Stimulated activated naive CD8-positive, alpha-beta T cell treated with anti-CD3 and anti-CD28 coated beads, Interleukin-15, Interleukin-2, amounts not matched to agents 100 U/mL and 50 U/mL, for 24 hours (primary cell): ENCODE results near the gene PTGFRN.
A peak's percentile ranks its signal among the peaks of the same experiment; 100 is the strongest.
"Not testable (repeated sequence)": the region's sequence is repeated elsewhere in the genome, so short reads cannot be mapped to it uniquely, and the experiment has no call there.

ENCODE experiments used
- ATAC-seq: fragments of 150-1000 bp; cut with Tn5 transposase; one replicate; pipeline ENCODE4 v1.10.0; 2021
- DNase-seq: peaks from one replicate; pipeline ENCODE4 v3.0.0; 2021

PTGFRN gene

GRCh38 chr1:116916533-116917445, 7.1 kb downstream of the PTGFRN start:
- DNase-seq (no peak), ATAC-seq (peak; percentile 25)

- DNase-seq (no peak), ATAC-seq (no peak)
Measured at GRCh38 chr1:116918714-116919357, 9.1 kb downstream of the PTGFRN start.

GRCh38 chr1:116919802-116920201, 10.1 kb downstream of the PTGFRN start:
- ATAC-seq (peak; percentile 15), DNase-seq (no peak)

- no peak for DNase-seq
Measured at GRCh38 chr1:116920211-116920610, 10.5 kb downstream of the PTGFRN start.

GRCh38 chr1:116921301-116921885, 11.7 kb downstream of the PTGFRN start:
- no peak for DNase-seq
- no peak for ATAC-seq

More at GRCh38 chr1:116920211-116920610, 10.5 kb downstream of the PTGFRN start:
- ATAC-seq: peak; percentile 71

GRCh38 chr1:116921937-116922336, 12.2 kb downstream of the PTGFRN start:
- no peak for DNase-seq
- ATAC-seq: no peak

- ATAC-seq (no peak), DNase-seq (no peak)
Measured at GRCh38 chr1:116923421-116923820, 13.7 kb downstream of the PTGFRN start.

GRCh38 chr1:116927049-116927798, 17.5 kb downstream of the PTGFRN start:
- no peak for DNase-seq
- no peak for ATAC-seq

GRCh38 chr1:116929961-116930592, 20.4 kb downstream of the PTGFRN start:
- no peak for ATAC-seq
- no peak for DNase-seq

- no peak for DNase-seq
- ATAC-seq: peak; percentile 85
Measured at GRCh38 chr1:116931016-116931918, 21.6 kb downstream of the PTGFRN start.

- ATAC-seq (no peak), DNase-seq (no peak)
Measured at GRCh38 chr1:116933606-116934515, 24.1 kb downstream of the PTGFRN start.

GRCh38 chr1:116934586-116935207, 25.0 kb downstream of the PTGFRN start:
- DNase-seq (no peak), ATAC-seq (no peak)

GRCh38 chr1:116938216-116938615, 28.5 kb downstream of the PTGFRN start:
- no peak for ATAC-seq
- DNase-seq: no peak

GRCh38 chr1:116939780-116940543, 30.2 kb downstream of the PTGFRN start:
- not testable (repeated sequence) for DNase-seq, ATAC-seq

- ATAC-seq: no peak
- DNase-seq: no peak
Measured at GRCh38 chr1:116940814-116941599, 31.3 kb downstream of the PTGFRN start.

- ATAC-seq: no peak
Measured at GRCh38 chr1:116941670-116942069, 32.0 kb downstream of the PTGFRN start.

GRCh38 chr1:116942344-116942743, 32.6 kb downstream of the PTGFRN start:
- DNase-seq (no peak), ATAC-seq (peak; percentile 58)

More at GRCh38 chr1:116941670-116942069, 32.0 kb downstream of the PTGFRN start:
- DNase-seq: no peak
